Renal cortical epithelial cell (primary cell): Measurements from ENCODE around the gene IMPG2. TPM values are rescaled to one million over a fixed set of nuclear protein-coding genes. Genes with fewer than 3 reads are reported as not detected.
"Not testable (repeated sequence)": the region's sequence is repeated elsewhere in the genome, so short reads cannot be mapped to it uniquely, and the experiment has no call there.

Experiments used
- DNase-seq: peaks from one replicate; pipeline ENCODE4 v3.0.0-alpha.2; 2011; ENCODE audit warnings: low read depth
- total RNA-seq: library from RNA; depleted of rRNA; stranded (reverse); fragments of >200 nt; gene quantifications from 2 replicates; pipeline ENCODE4 v1.2.3, GENCODE V29; 2014

IMPG2 gene
- total RNA-seq: 0.35 TPM in 2 replicates

- no peak for DNase-seq
These were observed at the start of gene IMPG2 for GRCh38 chr3:101320475-101320874. IMPG2 (minus strand) TSS chr3:101320575; CDS start chr3:101320372, 203 bp downstream.

GRCh38 chr3:101362406-101362805, 42.0 kb upstream of the IMPG2 start:
- DNase-seq: no peak

- no peak for DNase-seq
These were observed 31.5 kb upstream of the IMPG2 start for GRCh38 chr3:101351829-101352228.

GRCh38 chr3:101340591-101340990, 20.2 kb upstream of the IMPG2 start:
- no peak for DNase-seq

GRCh38 chr3:101333883-101334282, 13.5 kb upstream of the IMPG2 start:
- DNase-seq: no peak

- no peak for DNase-seq
These were observed 8.8 kb upstream of the IMPG2 start for GRCh38 chr3:101329016-101329673.

GRCh38 chr3:101325393-101326134, 5.2 kb upstream of the IMPG2 start:
- no peak for DNase-seq

- DNase-seq: no peak
These were observed 844 bp downstream of the IMPG2 start for GRCh38 chr3:101319531-101319930.

GRCh38 chr3:101312545-101312944, 7.8 kb downstream of the IMPG2 start:
- DNase-seq: no peak

GRCh38 chr3:101311676-101312075, 8.7 kb downstream of the IMPG2 start:
- DNase-seq: peak; percentile 2

- DNase-seq: no peak
These were observed 9.4 kb downstream of the IMPG2 start for GRCh38 chr3:101310978-101311375.

GRCh38 chr3:101308147-101308772, 12.1 kb downstream of the IMPG2 start:
- not testable (repeated sequence) for DNase-seq

GRCh38 chr3:101303836-101304235, 16.5 kb downstream of the IMPG2 start:
- no peak for DNase-seq

GRCh38 chr3:101303089-101303731, 17.2 kb downstream of the IMPG2 start:
- no peak for DNase-seq

GRCh38 chr3:101300073-101300472, 20.3 kb downstream of the IMPG2 start:
- DNase-seq: no peak

- DNase-seq: peak; percentile 38
These were observed 28.3 kb downstream of the IMPG2 start for GRCh38 chr3:101292027-101292426.

GRCh38 chr3:101288294-101288693, 32.1 kb downstream of the IMPG2 start:
- DNase-seq: no peak

GRCh38 chr3:101284757-101285156, 35.6 kb downstream of the IMPG2 start:
- DNase-seq: no peak

GRCh38 chr3:101281521-101282030, 38.8 kb downstream of the IMPG2 start:
- no peak for DNase-seq

GRCh38 chr3:101279765-101280385, 40.5 kb downstream of the IMPG2 start:
- peak; percentile 11 for DNase-seq

GRCh38 chr3:101279162-101279561, 41.2 kb downstream of the IMPG2 start:
- DNase-seq: no peak

GRCh38 chr3:101278727-101279126, 41.6 kb downstream of the IMPG2 start:
- DNase-seq: no peak
